Activated naive CD4-positive, alpha-beta T cell treated with anti-CD3 and anti-CD28 coated beads, Interleukin-2, amount 50 U/mL, for 24 hours (primary cell): ENCODE measurements around the gene HECW1.

ENCODE experiments used
- H3K27ac Mint-ChIP-seq: one replicate; pipeline ENCODE4 v1.8.0; 2021; ENCODE audit warnings: mild to moderate bottlenecking, mixed read lengths
- H3K27me3 Mint-ChIP-seq: one replicate; pipeline ENCODE4 v1.8.0; 2021; ENCODE audit warnings: mixed read lengths
- H3K36me3 Mint-ChIP-seq: one replicate; pipeline ENCODE4 v1.8.0; 2021; ENCODE audit warnings: mixed read lengths
- H3K4me1 Mint-ChIP-seq: one replicate; pipeline ENCODE4 v1.8.0; 2021; ENCODE audit warnings: mixed read lengths
- H3K4me3 Mint-ChIP-seq: one replicate; pipeline ENCODE4 v1.8.0; 2021; ENCODE audit warnings: mild to moderate bottlenecking, mixed read lengths
- H3K9me3 Mint-ChIP-seq: one replicate; pipeline ENCODE4 v1.8.0; 2021; ENCODE audit warnings: mixed read lengths

The HECW1 gene

GRCh38 chr7:43104874-43105520 lies 7.5 kb upstream of the HECW1 start:
- peaks cover 41% of the 10 kb centered on the region for H3K27me3 Mint-ChIP-seq
- no peaks in the 10 kb centered on the region for H3K9me3 Mint-ChIP-seq
- H3K36me3 Mint-ChIP-seq: no peaks in the 10 kb centered on the region
- H3K4me1 Mint-ChIP-seq: no peaks in the 10 kb centered on the region
- H3K4me3 Mint-ChIP-seq: no peak overlapping the region
- H3K27ac Mint-ChIP-seq: no peak overlapping the region

- H3K27me3 Mint-ChIP-seq: peaks cover 45% of the 10 kb centered on the region
- no peak overlapping the region for H3K27ac Mint-ChIP-seq
- H3K9me3 Mint-ChIP-seq: no peaks in the 10 kb centered on the region
- H3K4me3 Mint-ChIP-seq: no peak overlapping the region
- H3K4me1 Mint-ChIP-seq: no peaks in the 10 kb centered on the region
- H3K36me3 Mint-ChIP-seq: no peaks in the 10 kb centered on the region
These were observed 6.8 kb upstream of the HECW1 start for GRCh38 chr7:43105521-43106120.

GRCh38 chr7:43108255-43109011 lies 4.0 kb upstream of the HECW1 start:
- Mint-ChIP-seq H3K27ac (no peak overlapping the region), H3K4me3 (no peak overlapping the region), H3K4me1 (peaks cover 10% of the 10 kb centered on the region), H3K27me3 (peaks cover 54% of the 10 kb centered on the region), H3K9me3 (no peaks in the 10 kb centered on the region), H3K36me3 (no peaks in the 10 kb centered on the region)

- H3K27ac Mint-ChIP-seq: no peak overlapping the region
- no peaks in the 10 kb centered on the region for H3K9me3 Mint-ChIP-seq
- H3K4me1 Mint-ChIP-seq: peaks cover 17% of the 10 kb centered on the region
- H3K36me3 Mint-ChIP-seq: no peaks in the 10 kb centered on the region
- H3K27me3 Mint-ChIP-seq: peaks cover 62% of the 10 kb centered on the region
- no peak overlapping the region for H3K4me3 Mint-ChIP-seq
These were observed 1.5 kb upstream of the HECW1 start for GRCh38 chr7:43110791-43111535.

GRCh38 chr7:43111630-43112458 lies 603 bp upstream of the HECW1 start:
- Mint-ChIP-seq H3K9me3 (no peaks in the 10 kb centered on the region), H3K27ac (no peak overlapping the region), H3K4me3 (no peak overlapping the region), H3K36me3 (no peaks in the 10 kb centered on the region), H3K27me3 (peaks cover 64% of the 10 kb centered on the region), H3K4me1 (peaks cover 17% of the 10 kb centered on the region)

- Mint-ChIP-seq H3K9me3 (no peaks in the 10 kb centered on the region), H3K4me1 (peaks cover 17% of the 10 kb centered on the region), H3K27ac (no peak overlapping the region), H3K36me3 (no peaks in the 10 kb centered on the region), H3K27me3 (peaks cover 67% of the 10 kb centered on the region), H3K4me3 (no peak overlapping the region)
These were observed 634 bp downstream of the HECW1 start for GRCh38 chr7:43112941-43113621.

- H3K9me3 Mint-ChIP-seq: no peaks in the 10 kb centered on the region
- no peak overlapping the region for H3K27ac Mint-ChIP-seq
- peak overlapping the region; percentile 38 for H3K4me3 Mint-ChIP-seq
- peaks cover 17% of the 10 kb centered on the region for H3K4me1 Mint-ChIP-seq
- peaks cover 59% of the 10 kb centered on the region for H3K27me3 Mint-ChIP-seq
- no peaks in the 10 kb centered on the region for H3K36me3 Mint-ChIP-seq
These were observed 1.4 kb downstream of the HECW1 start for GRCh38 chr7:43113622-43114457.

GRCh38 chr7:43114458-43114780 lies 2.0 kb downstream of the HECW1 start:
- H3K27me3 Mint-ChIP-seq: peaks cover 54% of the 10 kb centered on the region
- H3K4me3 Mint-ChIP-seq: no peak overlapping the region
- H3K9me3 Mint-ChIP-seq: no peaks in the 10 kb centered on the region
- H3K4me1 Mint-ChIP-seq: peaks cover 17% of the 10 kb centered on the region
- no peaks in the 10 kb centered on the region for H3K36me3 Mint-ChIP-seq
- H3K27ac Mint-ChIP-seq: no peak overlapping the region

- no peaks in the 10 kb centered on the region for H3K9me3 Mint-ChIP-seq
- H3K27ac Mint-ChIP-seq: no peak overlapping the region
- H3K4me1 Mint-ChIP-seq: peaks cover 13% of the 10 kb centered on the region
These were observed 4.0 kb downstream of the HECW1 start for GRCh38 chr7:43116451-43116850.

GRCh38 chr7:43117095-43117494 lies 4.6 kb downstream of the HECW1 start:
- Mint-ChIP-seq H3K27me3 (peaks cover 37% of the 10 kb centered on the region), H3K4me1 (peaks cover 8% of the 10 kb centered on the region), H3K9me3 (no peaks in the 10 kb centered on the region), H3K27ac (no peak overlapping the region), H3K36me3 (no peaks in the 10 kb centered on the region), H3K4me3 (no peak overlapping the region)

More at GRCh38 chr7:43116451-43116850, 4.0 kb downstream of the HECW1 start:
- Mint-ChIP-seq H3K27me3 (peaks cover 39% of the 10 kb centered on the region), H3K4me3 (no peak overlapping the region), H3K36me3 (no peaks in the 10 kb centered on the region)

GRCh38 chr7:43117861-43118260 lies 5.4 kb downstream of the HECW1 start:
- H3K27ac Mint-ChIP-seq: no peak overlapping the region

GRCh38 chr7:43118313-43118712 lies 5.9 kb downstream of the HECW1 start:
- Mint-ChIP-seq H3K4me1 (peaks cover 7% of the 10 kb centered on the region), H3K27ac (no peak overlapping the region), H3K4me3 (no peak overlapping the region), H3K36me3 (no peaks in the 10 kb centered on the region), H3K27me3 (peaks cover 35% of the 10 kb centered on the region), H3K9me3 (no peaks in the 10 kb centered on the region)

More at GRCh38 chr7:43117861-43118260, 5.4 kb downstream of the HECW1 start:
- Mint-ChIP-seq H3K4me3 (no peak overlapping the region), H3K4me1 (peaks cover 7% of the 10 kb centered on the region), H3K27me3 (peaks cover 35% of the 10 kb centered on the region), H3K36me3 (no peaks in the 10 kb centered on the region), H3K9me3 (no peaks in the 10 kb centered on the region)

- H3K9me3 Mint-ChIP-seq: no peaks in the 10 kb centered on the region
- no peak overlapping the region for H3K27ac Mint-ChIP-seq
- no peak overlapping the region for H3K4me3 Mint-ChIP-seq
- peaks cover 26% of the 10 kb centered on the region for H3K27me3 Mint-ChIP-seq
- H3K4me1 Mint-ChIP-seq: no peaks in the 10 kb centered on the region
- H3K36me3 Mint-ChIP-seq: no peaks in the 10 kb centered on the region
These were observed 7.1 kb downstream of the HECW1 start for GRCh38 chr7:43119371-43120075.
